ENCODE data around the gene OSBPL7.
A peak's percentile ranks its signal among the peaks of the same experiment; 100 is the strongest.

OSBPL7 gene

GRCh38 chr17:47847341-47848197 lies 26.0 kb upstream of the OSBPL7 start:
- no peak for DNase-seq (ENCODE audit: low read depth)

GRCh38 chr17:47846716-47847340 lies 25.2 kb upstream of the OSBPL7 start:
- DNase-seq (ENCODE audit: low read depth) = no peak

GRCh38 chr17:47845716-47846075 lies 24.1 kb upstream of the OSBPL7 start:
- DNase-seq (ENCODE audit: low read depth) = no peak

- DNase-seq (ENCODE audit: low read depth) = no peak
Measured at GRCh38 chr17:47844814-47845715, 23.5 kb upstream of the OSBPL7 start.

GRCh38 chr17:47844227-47844626 lies 22.6 kb upstream of the OSBPL7 start:
- DNase-seq (ENCODE audit: low read depth) = no peak

GRCh38 chr17:47843391-47843730 lies 21.8 kb upstream of the OSBPL7 start:
- no peak for DNase-seq (ENCODE audit: low read depth)

GRCh38 chr17:47841488-47842291 lies 20.1 kb upstream of the OSBPL7 start:
- DNase-seq (ENCODE audit: low read depth) = no peak

GRCh38 chr17:47840742-47841487 lies 19.3 kb upstream of the OSBPL7 start, which contains the start of gene SCRN2:
TSS of gene SCRN2 (minus strand) at chr17:47841273. CDS start at chr17:47840843, 430 bp downstream.
- DNase-seq (ENCODE audit: low read depth) = peak; percentile 27

- DNase-seq (ENCODE audit: low read depth) = no peak
Measured at GRCh38 chr17:47840001-47840741, 18.6 kb upstream of the OSBPL7 start.

- DNase-seq (ENCODE audit: low read depth) = no peak
Measured at GRCh38 chr17:47839071-47839470, 17.5 kb upstream of the OSBPL7 start.

- DNase-seq (ENCODE audit: low read depth) = no peak
Measured at GRCh38 chr17:47838636-47839035, 17.0 kb upstream of the OSBPL7 start.

GRCh38 chr17:47837401-47838039 lies 15.9 kb upstream of the OSBPL7 start:
- no peak for DNase-seq (ENCODE audit: low read depth)

GRCh38 chr17:47836601-47837000 lies 15.0 kb upstream of the OSBPL7 start:
- no peak for DNase-seq (ENCODE audit: low read depth)

- no peak for DNase-seq (ENCODE audit: low read depth)
Measured at GRCh38 chr17:47834756-47835155, 13.2 kb upstream of the OSBPL7 start.

- DNase-seq (ENCODE audit: low read depth) = no peak
Measured at GRCh38 chr17:47831934-47832327, 10.3 kb upstream of the OSBPL7 start.

GRCh38 chr17:47831003-47831933 lies 9.7 kb upstream of the OSBPL7 start, which contains the start of the genes LRRC46 and MRPL10:
TSS of gene LRRC46 (plus strand) at chr17:47831670. CDS start at chr17:47831990, 320 bp downstream.
TSS of gene MRPL10 (minus strand) at chr17:47831541. CDS start at chr17:47831511, 30 bp downstream.
- peak; percentile 61 for DNase-seq (ENCODE audit: low read depth)

GRCh38 chr17:47830396-47831002 lies 8.9 kb upstream of the OSBPL7 start:
- no peak for DNase-seq (ENCODE audit: low read depth)

GRCh38 chr17:47829870-47830269 lies 8.3 kb upstream of the OSBPL7 start:
- no peak for DNase-seq (ENCODE audit: low read depth)
